Stimulated activated naive CD4-positive, alpha-beta T cell (primary cell): Measurements from ENCODE around the gene EXTL1.
A peak's percentile ranks its signal among the peaks of the same experiment; 100 is the strongest.

Experiments
- DNase-seq, 6 experiments: peaks; one replicate each; lab custom pipeline; 2025; lab: John Stamatoyannopoulos, UW

Gene EXTL1

GRCh38 chr1:25996966-25997827 lies 24.4 kb upstream of the EXTL1 start:
- DNase-seq = peak in 2 of 6 experiments; percentile 25 to 52

DNA sequence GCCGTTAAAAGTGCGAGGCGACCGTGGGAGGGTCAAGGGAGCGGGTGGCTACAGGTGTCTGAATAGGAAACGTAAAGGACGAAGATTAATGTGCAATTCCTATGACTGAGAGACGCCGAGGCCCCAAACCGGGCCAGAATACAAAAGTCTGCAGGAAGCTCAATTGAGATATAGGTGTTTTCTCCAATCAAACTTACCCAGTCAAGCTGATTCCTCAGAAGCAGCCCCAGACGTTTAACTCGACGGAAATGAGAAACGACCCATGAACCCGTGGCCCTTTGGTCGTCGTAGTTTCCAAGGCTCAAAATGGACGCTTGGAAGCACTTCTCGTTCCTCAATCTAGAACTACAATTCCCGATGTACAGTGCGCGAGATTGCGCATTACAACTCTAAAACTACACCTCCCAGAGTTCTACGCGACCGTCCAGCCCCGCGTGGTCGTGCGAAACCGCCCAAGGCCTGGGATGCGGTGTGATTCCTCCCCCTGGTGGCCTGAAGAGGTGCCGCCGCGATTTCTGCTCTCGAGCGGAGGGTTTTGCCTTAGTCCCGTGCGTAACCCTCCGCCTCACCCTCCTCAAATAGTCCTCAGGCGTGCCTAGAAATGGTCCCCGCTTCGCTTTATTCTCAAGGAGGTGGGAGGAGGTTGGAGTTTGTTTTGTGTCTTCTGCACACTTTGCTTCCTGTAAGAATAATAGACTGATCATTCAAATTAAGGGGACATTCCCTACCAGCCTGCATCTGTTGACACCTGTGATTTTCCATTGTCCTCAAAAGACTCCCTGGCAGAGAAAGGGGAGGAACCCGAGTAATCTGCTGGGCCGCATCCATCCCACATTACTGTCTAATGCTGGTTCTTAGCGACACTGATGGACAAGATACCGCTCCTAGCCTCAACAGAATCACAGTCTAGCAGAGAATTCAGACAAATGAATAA lies 23.5 kb upstream of the EXTL1 start, which contains the start of gene PAFAH2:
TSS of gene PAFAH2 (minus strand) at position 236 of the 934 bp plus-strand sequence. CDS start 7,247 bp downstream, outside the sequence.
- peak; percentile 89 to 98 (median 97) for DNase-seq

GRCh38 chr1:25999041-25999800 lies 22.4 kb upstream of the EXTL1 start:
- DNase-seq = no peak

DNA sequence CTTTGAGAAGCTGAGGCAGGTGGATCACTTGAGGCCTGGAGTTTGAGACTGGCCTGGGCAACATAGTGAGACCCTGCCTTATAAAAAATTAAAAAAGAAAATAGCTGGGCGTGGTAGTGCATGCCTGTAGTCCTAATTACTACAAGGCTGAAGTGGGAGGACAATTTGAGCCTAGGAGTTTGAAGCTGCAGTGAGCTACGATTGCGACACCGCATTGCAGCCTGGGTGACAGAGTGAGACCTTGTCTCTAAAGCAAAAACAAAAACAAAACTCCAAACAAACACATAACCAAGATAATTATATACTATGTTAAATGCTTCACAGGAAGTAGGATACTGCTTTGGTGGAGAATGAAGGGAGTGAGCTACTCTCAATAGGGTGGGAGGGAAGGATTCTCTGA lies 18.3 kb upstream of the EXTL1 start:
- no peak for DNase-seq

DNA sequence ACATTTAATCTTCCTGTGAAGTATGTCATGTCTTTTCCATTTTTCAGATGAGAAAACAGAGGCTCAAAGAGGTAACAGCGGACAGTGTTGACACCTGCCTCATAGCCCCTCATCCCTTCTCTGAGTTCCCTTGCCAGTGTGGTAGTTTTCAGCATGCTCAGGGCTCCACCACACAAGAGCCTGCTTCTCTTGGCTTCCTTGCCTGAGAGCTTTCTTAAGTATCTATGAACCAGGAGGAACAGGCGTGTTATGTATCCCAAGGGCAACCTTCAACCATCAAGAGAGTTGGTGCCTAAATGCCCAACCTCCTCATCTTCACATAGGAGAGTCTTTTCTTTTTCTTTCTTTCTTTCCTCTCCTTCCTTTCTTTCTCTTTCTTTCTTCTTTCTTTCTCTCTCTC lies 17.8 kb upstream of the EXTL1 start:
- DNase-seq = no peak

- DNase-seq = no peak
These were observed 16.0 kb upstream of the EXTL1 start for GRCh38 chr1:26005434-26006105.

DNA sequence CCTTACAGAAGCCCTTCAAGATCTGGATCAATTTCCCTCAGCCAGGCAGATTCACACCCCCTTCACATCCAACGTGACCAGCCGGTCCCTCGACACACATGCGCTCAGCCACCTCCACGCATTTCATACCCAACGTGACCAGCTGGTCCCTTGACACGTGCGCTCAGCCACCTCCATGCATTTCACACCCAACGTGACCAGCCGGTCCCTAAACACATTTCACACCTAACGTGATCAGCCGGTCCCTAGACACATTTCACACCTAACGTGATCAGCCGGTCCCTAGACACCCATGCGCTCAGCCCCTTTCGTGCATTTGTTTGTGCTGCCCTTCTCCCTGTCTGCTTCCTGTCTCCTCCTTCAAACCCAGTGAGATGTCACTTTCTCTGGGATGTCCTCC lies 14.9 kb upstream of the EXTL1 start:
- no peak for DNase-seq

- no peak for DNase-seq
These were observed 11.7 kb upstream of the EXTL1 start for GRCh38 chr1:26009796-26010447.

DNA sequence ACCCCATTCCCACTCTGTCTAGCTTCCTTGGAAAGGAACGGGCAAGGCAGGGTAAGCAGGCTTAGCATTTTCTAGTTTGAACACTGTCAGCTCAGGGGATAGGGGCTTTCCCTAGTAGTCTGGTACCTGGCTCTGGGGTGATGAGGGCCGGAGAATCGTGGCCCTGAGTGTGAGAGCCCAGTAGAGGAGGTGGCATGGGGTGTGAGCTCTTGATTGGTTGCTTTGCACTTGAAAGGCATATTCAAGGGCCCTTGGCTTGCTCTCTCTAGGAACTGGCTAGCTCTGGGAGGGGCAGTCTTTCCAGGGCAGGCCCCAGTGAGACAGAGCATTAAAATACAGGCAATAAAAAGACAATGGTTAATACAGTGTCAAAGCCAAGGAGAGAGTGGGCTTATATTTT lies 10.8 kb upstream of the EXTL1 start:
- DNase-seq = no peak

GRCh38 chr1:26012864-26013263 lies 8.7 kb upstream of the EXTL1 start:
- no peak for DNase-seq

DNA sequence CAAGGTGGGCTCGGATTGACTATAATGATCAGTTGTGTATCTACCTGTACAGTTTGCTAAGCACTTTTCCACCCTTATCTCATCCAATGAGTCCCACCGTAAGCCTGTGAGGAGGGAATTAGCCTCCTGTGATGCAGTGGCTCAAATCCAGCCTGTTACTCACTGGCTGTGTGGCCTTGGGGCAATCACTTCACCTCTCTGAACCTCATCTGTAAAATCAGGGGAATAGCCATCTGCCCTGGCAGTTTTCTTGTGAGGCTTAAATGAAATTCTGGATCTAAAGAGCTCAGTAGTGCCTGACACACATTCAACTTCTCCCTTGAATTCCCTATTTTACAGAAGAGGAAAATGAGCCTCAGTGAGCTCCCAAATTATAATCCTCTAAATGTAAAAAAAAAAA lies 7.4 kb upstream of the EXTL1 start:
- no peak for DNase-seq

DNA sequence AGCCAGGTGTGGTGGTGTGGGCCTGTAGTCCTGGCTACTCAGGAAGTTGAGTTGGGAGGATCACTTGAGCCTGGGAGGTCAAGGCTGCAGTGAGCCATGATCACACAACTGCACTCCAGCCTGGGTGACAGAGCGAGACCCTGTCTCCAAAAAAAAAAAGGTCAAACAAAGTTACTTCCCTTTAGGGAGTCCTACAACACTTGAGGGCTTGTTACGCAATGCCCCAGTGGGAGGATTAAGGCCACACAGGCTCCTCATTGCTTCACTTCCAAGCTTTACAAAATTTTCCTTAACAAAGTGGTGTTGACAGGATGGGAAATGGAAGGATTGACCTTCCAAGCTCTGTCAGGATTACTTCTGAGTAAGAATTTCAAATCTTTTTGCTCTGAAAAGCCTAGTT lies 6.2 kb upstream of the EXTL1 start:
- DNase-seq = no peak

DNA sequence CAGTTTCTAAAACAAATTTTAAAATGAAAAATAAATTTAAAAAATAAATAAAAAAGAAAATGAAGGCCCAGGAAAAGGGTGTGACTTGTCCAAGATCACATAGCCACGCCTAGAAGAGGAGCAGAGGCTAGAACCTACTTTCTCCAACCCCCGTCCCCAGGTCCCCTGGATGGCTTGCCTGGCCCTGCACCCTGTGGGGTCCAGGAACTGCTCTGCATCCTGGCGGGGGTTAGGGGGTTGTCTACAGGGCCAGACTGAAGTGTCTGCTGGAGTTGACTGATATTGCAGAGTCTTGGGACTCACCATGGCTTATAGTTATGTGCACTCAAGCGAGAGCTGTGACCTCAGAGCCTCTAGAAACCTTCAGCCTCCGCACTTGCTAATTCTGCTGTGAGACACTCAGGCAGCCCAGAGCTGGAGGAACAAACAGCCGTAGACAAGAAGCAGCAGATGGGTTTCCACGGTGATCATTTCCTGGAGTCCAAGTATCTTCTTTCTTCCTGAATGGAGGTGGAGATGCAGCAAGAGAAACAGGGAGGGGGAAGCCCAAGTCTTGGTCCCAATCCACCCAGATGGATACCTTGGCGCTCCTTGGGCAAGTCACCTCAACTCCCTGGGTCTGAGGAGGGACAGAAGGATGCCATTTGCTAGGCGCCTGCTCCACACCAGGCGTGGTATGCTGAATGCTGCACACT lies 5.2 kb upstream of the EXTL1 start:
- no peak for DNase-seq

DNA sequence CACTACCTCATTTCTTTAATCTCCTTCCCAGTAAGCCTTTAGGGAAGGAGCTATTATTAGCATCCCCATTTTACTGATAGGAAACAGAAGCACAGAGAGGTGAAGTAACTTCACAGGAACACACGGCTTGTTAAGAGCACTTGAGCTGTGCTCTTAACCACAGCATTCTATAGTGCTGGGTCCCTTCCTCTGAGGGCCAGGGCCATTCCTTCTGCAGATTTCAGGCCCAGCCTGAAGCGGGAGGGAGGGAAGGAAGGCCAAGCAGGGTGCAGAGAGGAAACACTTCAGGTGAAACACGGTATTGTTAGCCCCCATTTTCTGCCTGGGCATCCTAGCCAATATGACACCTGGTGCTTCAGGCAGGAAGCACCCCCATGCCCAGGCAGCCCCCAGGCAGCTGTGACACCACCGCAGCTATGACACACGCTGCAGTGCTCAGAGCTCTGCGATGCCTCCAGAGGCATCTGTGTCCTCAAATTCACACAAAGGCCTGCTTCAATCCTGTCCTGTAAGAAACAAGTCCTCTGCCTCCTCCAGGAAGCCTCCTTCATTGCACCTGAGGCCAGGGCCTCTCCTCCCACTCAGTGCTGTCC lies 4.5 kb upstream of the EXTL1 start:
- DNase-seq = peak in 1 of 6 experiments; percentile 26

GRCh38 chr1:26017606-26018005 lies 4.0 kb upstream of the EXTL1 start:
- DNase-seq = no peak

GRCh38 chr1:26019641-26020315 lies 1.8 kb upstream of the EXTL1 start:
- no peak for DNase-seq

DNA sequence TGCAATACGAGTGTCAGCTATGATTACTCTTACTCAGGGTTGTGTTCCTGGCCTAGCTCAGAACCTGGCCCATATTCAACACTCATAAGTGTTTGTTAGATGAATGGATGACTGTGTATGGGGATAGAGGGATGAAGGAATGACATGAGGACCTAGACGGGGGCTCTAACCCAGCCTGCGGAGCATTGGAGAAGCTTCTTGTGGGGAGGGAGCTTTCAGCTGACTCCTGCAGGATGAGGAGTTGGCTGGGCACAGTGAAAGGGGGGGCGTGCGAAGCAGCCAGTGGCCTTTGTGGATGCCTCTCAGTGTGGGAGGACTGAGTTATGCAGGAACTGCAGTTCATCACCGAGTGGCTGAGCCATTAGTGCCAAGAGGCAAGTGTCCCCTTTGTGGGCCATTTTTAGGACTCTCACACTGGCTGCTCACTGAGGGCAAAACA lies 1.2 kb upstream of the EXTL1 start:
- no peak for DNase-seq

DNA sequence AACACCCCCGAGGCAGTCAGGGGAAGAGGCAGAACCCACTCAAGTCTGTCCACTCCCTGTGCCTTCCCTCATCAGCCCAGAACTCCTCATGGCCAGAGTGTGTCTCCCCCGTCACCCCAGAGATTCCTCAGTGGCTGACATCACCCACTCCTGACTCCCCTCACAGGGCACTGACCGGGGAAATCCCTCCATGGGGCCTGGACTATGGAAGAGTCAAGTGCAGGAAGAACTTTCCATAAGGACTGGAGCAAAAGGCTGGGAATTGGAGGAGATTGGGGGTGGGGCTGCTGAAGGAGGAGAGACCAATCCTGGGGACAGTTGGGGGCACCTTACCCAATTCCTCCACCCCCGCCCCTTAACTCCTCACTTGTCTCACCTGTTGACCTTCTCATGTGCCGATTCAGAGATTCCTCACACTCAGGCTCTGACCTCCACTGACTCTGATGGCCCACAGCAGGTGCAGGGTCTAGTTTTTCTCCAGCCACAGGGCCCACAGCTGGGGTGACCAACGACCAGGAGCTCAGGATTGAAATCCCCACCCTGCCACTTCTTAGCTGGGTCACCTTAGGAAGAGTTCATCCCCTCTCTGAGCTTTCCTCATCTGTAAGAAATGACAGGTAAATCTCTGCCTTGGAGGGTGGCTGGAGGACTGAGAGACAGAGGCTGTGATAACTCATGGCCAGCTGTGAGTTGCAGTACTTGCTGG lies 481 bp upstream of the EXTL1 start:
- DNase-seq = no peak

DNA sequence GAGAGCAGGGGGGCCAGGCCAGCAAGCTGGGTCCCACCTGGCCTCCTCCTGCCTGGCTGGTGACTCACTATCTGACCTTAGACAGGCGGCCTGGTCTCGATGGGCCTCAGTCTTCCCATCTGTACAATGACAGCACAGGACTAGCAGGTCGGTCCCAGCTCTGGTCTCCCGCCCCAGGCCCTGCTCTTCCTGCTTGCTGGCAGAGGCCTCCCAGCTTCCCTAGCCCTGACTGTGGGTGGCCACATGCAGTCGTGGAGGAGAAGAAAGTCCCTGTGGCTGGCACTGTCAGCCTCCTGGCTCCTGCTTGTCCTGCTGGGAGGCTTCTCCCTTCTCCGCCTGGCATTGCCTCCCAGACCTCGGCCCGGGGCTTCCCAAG lies 817 bp downstream of the EXTL1 start:
- DNase-seq = no peak
